IMR-90 (cell line): ENCODE measurements around the gene RAD21L1. TPM values are rescaled to one million over a fixed set of nuclear protein-coding genes. Genes with fewer than 3 reads are reported as not detected.

Source experiments
- ATAC-seq: fragments of 200-7000 bp; cut with Tn5 transposase; 2 replicates; pipeline ENCODE4 v1.9.1; 2020; ENCODE audit warnings: low read depth, mild to moderate bottlenecking, moderate library complexity
- BruUV-seq: library from RNA; stranded (reverse); fragments of 400-500 nt; replicated peaks from 2 replicates; lab custom pipeline; 2021; lab: Mats Ljungman, UMichigan
- CTCF ChIA-PET: fragments of 300-600 bp; formaldehyde crosslinking; extraction: SDS; loops from one replicate; lab custom pipeline; 2021; ENCODE audit warnings: antibody characterized with exemption; lab: Yijun Ruan, JAX
- POLR2A ChIA-PET: fragments of 300-600 bp; sonication (Branson Sonifier 250); formaldehyde crosslinking; loops from one replicate; lab custom pipeline; 2022; ENCODE audit warnings: antibody characterized with exemption; ENCODE audit not compliant: unreplicated experiment; lab: Charles Lee
- DNase-seq: peaks from one replicate; pipeline ENCODE4 v3.0.0; 2013
- H2AFZ ChIP-seq: replicated peaks from 2 replicates; pipeline ENCODE3; 2013; ENCODE audit warnings: low read length, mild to moderate bottlenecking; ENCODE audit not compliant: poor library complexity
- H2AK5ac ChIP-seq: 2 replicates; pipeline ENCODE4 v1.6.1; 2013; ENCODE audit warnings: low read depth, low read length, inconsistent platforms
- H2AK9ac ChIP-seq: replicated peaks from 2 replicates; pipeline ENCODE3; 2013; ENCODE audit warnings: mild to moderate bottlenecking, low read depth, low read length, moderate library complexity; ENCODE audit not compliant: poor library complexity
- H2BK120ac ChIP-seq: 2 replicates; pipeline ENCODE4 v1.6.1; 2013; ENCODE audit warnings: low read depth, low read length, inconsistent platforms
- H2BK15ac ChIP-seq: 3 replicates; pipeline ENCODE4 v1.6.1; 2013; ENCODE audit warnings: low read depth, low read length, inconsistent platforms
- H2BK20ac ChIP-seq: 2 replicates; pipeline ENCODE4 v1.6.1; 2013; ENCODE audit warnings: low read depth, mild to moderate bottlenecking, inconsistent platforms, low read length, moderate library complexity
- H2BK5ac ChIP-seq: 2 replicates; pipeline ENCODE4 v1.6.1; 2013; ENCODE audit warnings: mild to moderate bottlenecking, low read depth, low read length, inconsistent platforms; ENCODE audit not compliant: poor library complexity, severe bottlenecking
- H3K14ac ChIP-seq: replicated peaks from 2 replicates; pipeline ENCODE4 v1.6.1; 2013; ENCODE audit warnings: low read depth, low read length, inconsistent platforms
- H3K18ac ChIP-seq: 2 replicates; pipeline ENCODE4 v1.6.1; 2013; ENCODE audit warnings: low read depth, low read length, control low read depth
- H3K23ac ChIP-seq: 2 replicates; pipeline ENCODE4 v1.6.1; 2013; ENCODE audit warnings: low read depth, low read length, inconsistent platforms
- H3K27ac ChIP-seq: 2 replicates; pipeline ENCODE4 v1.5.1; 2013; ENCODE audit warnings: mild to moderate bottlenecking, control low read depth, low read length; ENCODE audit not compliant: insufficient read depth
- H3K27me3 ChIP-seq: 2 replicates; pipeline ENCODE4 v1.6.1; 2013; ENCODE audit warnings: low read length; ENCODE audit not compliant: control insufficient read depth, insufficient read depth
- H3K36me3 ChIP-seq: 2 replicates; pipeline ENCODE4 v1.6.1; 2013; ENCODE audit warnings: low read length, mixed read lengths; ENCODE audit not compliant: control insufficient read depth, insufficient read depth
- H3K4ac ChIP-seq: 2 replicates; pipeline ENCODE4 v1.6.1; 2013; ENCODE audit warnings: low read depth, low read length, inconsistent platforms
- H3K4me1 ChIP-seq: 2 replicates; pipeline ENCODE4 v1.6.1; 2013; ENCODE audit warnings: low read length, mixed read lengths; ENCODE audit not compliant: control insufficient read depth, insufficient read depth
- H3K4me2 ChIP-seq: 2 replicates; pipeline ENCODE4 v1.6.1; 2013; ENCODE audit warnings: low read depth, mild to moderate bottlenecking, control low read depth, low read length, moderate library complexity
- H3K4me3 ChIP-seq: 2 replicates; pipeline ENCODE4 v1.5.1; 2013; ENCODE audit warnings: low read depth, mild to moderate bottlenecking, control low read depth, low read length, moderate library complexity; ENCODE audit not compliant: insufficient read depth
- H3K56ac ChIP-seq: 2 replicates; pipeline ENCODE4 v1.6.1; 2013; ENCODE audit warnings: low read length, inconsistent platforms; ENCODE audit not compliant: insufficient read depth; ENCODE audit errors: extremely low read depth
- H3K79me1 ChIP-seq, 2 experiments: 2 replicates each; pipeline ENCODE4 v1.6.1; 2013; ENCODE audit warnings: low read length in 2 of 2, inconsistent platforms in 1 of 2, low read depth in 1 of 2
- H3K9ac ChIP-seq: 2 replicates; pipeline ENCODE4 v1.6.1; 2013; ENCODE audit warnings: low read depth, low read length, control low read depth
- H3K9me1 ChIP-seq: 2 replicates; pipeline ENCODE4 v1.6.1; 2013; ENCODE audit warnings: low read length, inconsistent platforms; ENCODE audit not compliant: insufficient read depth
- H3K9me3 ChIP-seq: 2 replicates; pipeline ENCODE4 v1.6.1; 2013; ENCODE audit warnings: low read length; ENCODE audit not compliant: control insufficient read depth, insufficient read depth
- H4K20me1 ChIP-seq: 2 replicates; pipeline ENCODE4 v1.6.1; 2013; ENCODE audit warnings: low read length, inconsistent platforms; ENCODE audit not compliant: insufficient read depth
- H4K5ac ChIP-seq: 2 replicates; pipeline ENCODE4 v1.6.1; 2013; ENCODE audit warnings: mild to moderate bottlenecking, low read depth, low read length, control low read depth
- H4K8ac ChIP-seq, 2 experiments: 2 replicates each; pipeline ENCODE4 v1.6.1; 2013; ENCODE audit warnings: low read depth in 2 of 2, low read length in 2 of 2, control low read depth in 1 of 2, inconsistent platforms in 1 of 2
- H4K91ac ChIP-seq: 2 replicates; pipeline ENCODE4 v1.6.1; 2013; ENCODE audit warnings: low read depth, low read length, inconsistent platforms; ENCODE audit not compliant: insufficient read depth
- BHLHE40 ChIP-seq: fragments of 150-350 bp; IDR thresholded peaks from 2 replicates; pipeline ENCODE4 v1.6.1; 2016; ENCODE audit warnings: mild to moderate bottlenecking, low read depth, low read length
- CHD1 ChIP-seq: IDR thresholded peaks from 2 replicates; pipeline ENCODE4 v1.6.1; 2012; ENCODE audit warnings: low read depth, low read length, improper control_type of control experiment
- FOS ChIP-seq: fragments of 150-350 bp; IDR thresholded peaks from 2 replicates; pipeline ENCODE4 v1.6.1; 2016; ENCODE audit warnings: low read depth, low read length
- MAZ ChIP-seq: IDR thresholded peaks from 2 replicates; pipeline ENCODE4 v1.6.1; 2012; ENCODE audit warnings: low read depth, mild to moderate bottlenecking, low read length, improper control_type of control experiment, moderate library complexity, borderline replicate concordance
- NFE2L2 ChIP-seq: fragments of 150-350 bp; IDR thresholded peaks from 2 replicates; pipeline ENCODE4 v1.6.1; 2016; ENCODE audit warnings: low read depth, mild to moderate bottlenecking, low read length
- POLR2A ChIP-seq: IDR thresholded peaks from 2 replicates; pipeline ENCODE4 v1.6.1; 2012; ENCODE audit warnings: mild to moderate bottlenecking, low read depth, low read length
- RCOR1 ChIP-seq: IDR thresholded peaks from 2 replicates; pipeline ENCODE4 v1.6.1; 2012; ENCODE audit warnings: mild to moderate bottlenecking, low read length, improper control_type of control experiment; ENCODE audit not compliant: insufficient replicate concordance
- SMC3 ChIP-seq: fragments of 150-350 bp; IDR thresholded peaks from 2 replicates; pipeline ENCODE4 v1.6.1; 2016; ENCODE audit warnings: low read depth, mild to moderate bottlenecking, antibody characterized with exemption, low read length, moderate library complexity
- WGBS, 2 experiments: methylation state at CpG; one replicate each; pipeline versions ENCODE4 v1.1.5 to v1.1.7; 2013; ENCODE audit warnings: missing lambda C conversion rate in 2 of 2; ENCODE audit not compliant: insufficient read length in 1 of 2; ENCODE audit errors: extremely low coverage in 2 of 2; 5-methylcytosine and 5-hydroxymethylcytosine counted together
- dilution Hi-C: fragments of 300-500 bp; cut with HindIII; formaldehyde crosslinking; loops from one replicate; pipeline ENCODE4 v1.14.3; 2018; ENCODE audit warnings: low sequenced_read_pairs; ENCODE audit not compliant: unreplicated experiment
- in situ Hi-C: fragments of 300-500 bp; cut with MboI; formaldehyde crosslinking; loops from 3 replicates; pipeline ENCODE4 v1.14.3; 2019; ENCODE audit warnings: low sequenced_read_pairs, inconsistent platforms, mixed read lengths
- intact Hi-C: fragments of 100-400 bp; cut with micrococcal nuclease; formaldehyde crosslinking; loops from 2 replicates; pipeline ENCODE4 v1.10.0; 2022
- polyA plus RNA-seq, 3 experiments: library from polyadenylated mRNA; depleted of rRNA; stranded (reverse); fragments of >200 nt; gene quantifications; 2 replicates each; pipeline ENCODE4 v1.2.3, GENCODE V29; 2012; ENCODE audit warnings: low replicate concordance in 1 of 3
- total RNA-seq: library from RNA; depleted of rRNA; stranded (reverse); fragments of >200 nt; gene quantifications from 2 replicates; pipeline ENCODE4 v1.2.3, GENCODE V29; 2012
- TF ChIP-seq, protein P1 (sequence below): fragments of 150-350 bp; IDR thresholded peaks from 2 replicates; pipeline ENCODE4 v1.6.1; 2017; ENCODE audit warnings: mild to moderate bottlenecking, antibody characterized with exemption, low read length, low read depth

Gene RAD21L1
- total and polyA plus RNA-seq, 2 of the 4 experiments (the other 2 are of a cell fraction), result not detected

DNA sequence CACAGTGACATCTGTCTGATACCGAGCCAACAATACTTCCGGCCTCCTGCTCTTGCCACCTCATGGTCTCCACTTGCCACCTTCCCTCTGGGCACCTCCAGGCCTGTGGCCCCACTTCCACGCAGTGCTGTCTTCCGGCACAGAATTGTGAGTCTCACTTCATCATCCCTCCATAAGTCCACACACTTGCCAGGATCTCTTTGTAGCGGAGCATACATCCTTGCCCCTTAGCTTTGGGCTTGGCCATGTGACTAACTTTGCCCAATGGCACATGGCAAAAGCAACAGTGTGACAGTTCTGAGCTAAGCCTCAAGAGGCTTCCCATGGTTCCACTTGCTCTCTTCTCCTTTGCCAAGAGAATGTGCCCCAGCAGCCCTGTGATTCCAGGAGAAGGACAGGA, 27.1 kb upstream of the RAD21L1 start:
- no TSS peak for BruUV-seq
- H3K14ac ChIP-seq, result no peak overlapping the region
- no peak overlapping the region for H2BK120ac ChIP-seq
- H2BK20ac ChIP-seq, result no peak overlapping the region
- H3K56ac ChIP-seq, result no peak overlapping the region
- no peak overlapping the region for H3K9ac ChIP-seq
- H4K20me1 ChIP-seq, result no peaks in the 10 kb centered on the region
- H3K27ac ChIP-seq, result no peak overlapping the region
- H3K4me3 ChIP-seq, result no peak overlapping the region
- dilution Hi-C loops (no loop called here), in situ Hi-C loops (no loop called here), intact Hi-C loops (no loop called here)
- H2BK15ac ChIP-seq, result no peak overlapping the region
- H3K4me1 ChIP-seq, result no peaks in the 10 kb centered on the region
- WGBS, 2 experiments, result 20% methylated on average over 1 of the region's 5 CpGs; no CpG with 5 or more reads in 1 of the 2 experiments
- H4K91ac ChIP-seq, result no peak overlapping the region
- peaks cover 4% of the 10 kb centered on the region; the same call in 1 of the 2 replicates for H3K9me3 ChIP-seq
- no peak overlapping the region for H2BK5ac ChIP-seq
- H3K23ac ChIP-seq, result no peak overlapping the region
- CTCF ChIA-PET, result no interaction called here
- H3K79me1 ChIP-seq, result no peaks in the 10 kb centered on the region
- TF ChIP-seq, protein P1, sequence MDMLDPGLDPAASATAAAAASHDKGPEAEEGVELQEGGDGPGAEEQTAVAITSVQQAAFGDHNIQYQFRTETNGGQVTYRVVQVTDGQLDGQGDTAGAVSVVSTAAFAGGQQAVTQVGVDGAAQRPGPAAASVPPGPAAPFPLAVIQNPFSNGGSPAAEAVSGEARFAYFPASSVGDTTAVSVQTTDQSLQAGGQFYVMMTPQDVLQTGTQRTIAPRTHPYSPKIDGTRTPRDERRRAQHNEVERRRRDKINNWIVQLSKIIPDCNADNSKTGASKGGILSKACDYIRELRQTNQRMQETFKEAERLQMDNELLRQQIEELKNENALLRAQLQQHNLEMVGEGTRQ, result no peak
- TF ChIP-seq POLR2A, result no peak
- no peak for TF ChIP-seq NFE2L2
- TF ChIP-seq RCOR1, result no peak
- TF ChIP-seq FOS, result no peak
- TF ChIP-seq SMC3, result no peak
- TF ChIP-seq BHLHE40, result no peak
- no peak for TF ChIP-seq MAZ
- TF ChIP-seq CHD1, result no peak
- H3K18ac ChIP-seq, result no peak overlapping the region
- no peak overlapping the region for H3K4me2 ChIP-seq
- no peaks in the 10 kb centered on the region for H3K9me1 ChIP-seq
- H3K36me3 ChIP-seq, result no peaks in the 10 kb centered on the region
- no peak overlapping the region for H4K8ac ChIP-seq
- no peak overlapping the region for H2AK5ac ChIP-seq
- H2AK9ac ChIP-seq, result no peak overlapping the region
- H3K27me3 ChIP-seq, result peaks cover 61% of the 10 kb centered on the region
- H3K4ac ChIP-seq, result no peak overlapping the region
- ATAC-seq, result no peak
- H4K5ac ChIP-seq, result no peak overlapping the region
- H2AFZ ChIP-seq, result no peak overlapping the region
- no peak for DNase-seq
- POLR2A ChIA-PET, result no interaction called here
